BJ (cell line): ENCODE results near the gene COL5A1. TPM values are rescaled to one million over a fixed set of nuclear protein-coding genes. Genes with fewer than 3 reads are reported as not detected.

Experiments
- CTCF ChIA-PET: fragments of 350-600 bp; formaldehyde crosslinking; extraction: SDS; loops from one replicate; lab custom pipeline; 2021; ENCODE audit warnings: antibody characterized with exemption, inconsistent platforms; lab: Yijun Ruan, JAX
- POLR2A ChIA-PET: fragments of 300-600 bp; sonication (Branson Sonifier 250); formaldehyde crosslinking; extraction: SDS; loops from one replicate; lab custom pipeline; 2021; ENCODE audit warnings: antibody characterized with exemption; lab: Charles Lee
- DNase-seq: peaks from one replicate; pipeline ENCODE4 v3.0.0-alpha.2; 2011; ENCODE audit warnings: low read depth
- H3K27me3 ChIP-seq: 2 replicates; pipeline ENCODE4 v1.6.0; 2011; ENCODE audit warnings: low read length; ENCODE audit not compliant: control insufficient read depth, insufficient read depth
- H3K36me3 ChIP-seq: 2 replicates; pipeline ENCODE4 v1.5.1; 2011; ENCODE audit warnings: low read length; ENCODE audit not compliant: control insufficient read depth, insufficient read depth
- H3K4me3 ChIP-seq: 2 replicates; pipeline ENCODE4 v1.5.1; 2011; ENCODE audit warnings: low read depth, mild to moderate bottlenecking, control low read depth, low read length
- CTCF ChIP-seq: IDR thresholded peaks from 2 replicates; pipeline ENCODE4 v1.5.1; 2011; ENCODE audit warnings: low read depth, mild to moderate bottlenecking, control low read depth, inconsistent platforms, low read length, moderate library complexity; ENCODE audit not compliant: insufficient read depth
- polyA plus RNA-seq: library from polyadenylated mRNA; depleted of rRNA; stranded (reverse); fragments of >200 nt; gene quantifications from 2 replicates; pipeline ENCODE4 v1.2.3, GENCODE V29; 2011

Gene COL5A1
- polyA plus RNA-seq, 1 experiment: 251 TPM

GRCh38 chr9:134860510-134860909 is 218.9 kb downstream of the COL5A1 start:
- no peaks in the 10 kb centered on the region for H3K36me3 ChIP-seq
- no peak for TF ChIP-seq CTCF
- no peak overlapping the region for H3K4me3 ChIP-seq
- CTCF ChIA-PET: no interaction called here
- DNase-seq: no peak
- POLR2A ChIA-PET: no interaction called here
- H3K27me3 ChIP-seq: no peaks in the 10 kb centered on the region; the same call in none of the 2 replicates

GRCh38 chr9:134861595-134862334 is 220.2 kb downstream of the COL5A1 start:
- Histone ChIP-seq H3K27me3 (no peaks in the 10 kb centered on the region; the same call in none of the 2 replicates), H3K36me3 (no peaks in the 10 kb centered on the region), H3K4me3 (no peak overlapping the region)
- CTCF ChIA-PET: no interaction called here
- DNase-seq: no peak
- POLR2A ChIA-PET: no interaction called here
- TF ChIP-seq CTCF: no peak

- H3K27me3 ChIP-seq: no peaks in the 10 kb centered on the region; the same call in none of the 2 replicates
- H3K36me3 ChIP-seq: no peaks in the 10 kb centered on the region
- DNase-seq: no peak
- CTCF ChIA-PET: no interaction called here
- H3K4me3 ChIP-seq: no peak overlapping the region
- POLR2A ChIA-PET: no interaction called here
- no peak for TF ChIP-seq CTCF
Measured at GRCh38 chr9:134863306-134863902, 221.8 kb downstream of the COL5A1 start.

- CTCF ChIA-PET: no interaction called here
- no peaks in the 10 kb centered on the region for H3K36me3 ChIP-seq
- H3K4me3 ChIP-seq: no peak overlapping the region
- TF ChIP-seq CTCF: no peak
- DNase-seq: no peak
- H3K27me3 ChIP-seq: no peaks in the 10 kb centered on the region; the same call in none of the 2 replicates
- POLR2A ChIA-PET: no interaction called here
Measured at GRCh38 chr9:134863941-134864820, 222.6 kb downstream of the COL5A1 start.

GRCh38 chr9:134864821-134865190 is 223.2 kb downstream of the COL5A1 start:
- ChIA-PET CTCF (no interaction called here), POLR2A (no interaction called here)
- TF ChIP-seq CTCF: no peak

More at GRCh38 chr9:134864821-134865190, 223.2 kb downstream of the COL5A1 start:
- H3K4me3 ChIP-seq: no peak overlapping the region
- DNase-seq: no peak
- no peaks in the 10 kb centered on the region for H3K36me3 ChIP-seq
- no peaks in the 10 kb centered on the region; the same call in none of the 2 replicates for H3K27me3 ChIP-seq
